Eye (tissue), 1 donor: Measurements from ENCODE around the gene SLC34A1.
"Not testable (repeated sequence)": the region's sequence is repeated elsewhere in the genome, so short reads cannot be mapped to it uniquely, and the experiment has no call there.

Experiments
- DNase-seq: peaks from one replicate; pipeline ENCODE4 v3.0.0-alpha.2; 2015

The SLC34A1 gene

DNA sequence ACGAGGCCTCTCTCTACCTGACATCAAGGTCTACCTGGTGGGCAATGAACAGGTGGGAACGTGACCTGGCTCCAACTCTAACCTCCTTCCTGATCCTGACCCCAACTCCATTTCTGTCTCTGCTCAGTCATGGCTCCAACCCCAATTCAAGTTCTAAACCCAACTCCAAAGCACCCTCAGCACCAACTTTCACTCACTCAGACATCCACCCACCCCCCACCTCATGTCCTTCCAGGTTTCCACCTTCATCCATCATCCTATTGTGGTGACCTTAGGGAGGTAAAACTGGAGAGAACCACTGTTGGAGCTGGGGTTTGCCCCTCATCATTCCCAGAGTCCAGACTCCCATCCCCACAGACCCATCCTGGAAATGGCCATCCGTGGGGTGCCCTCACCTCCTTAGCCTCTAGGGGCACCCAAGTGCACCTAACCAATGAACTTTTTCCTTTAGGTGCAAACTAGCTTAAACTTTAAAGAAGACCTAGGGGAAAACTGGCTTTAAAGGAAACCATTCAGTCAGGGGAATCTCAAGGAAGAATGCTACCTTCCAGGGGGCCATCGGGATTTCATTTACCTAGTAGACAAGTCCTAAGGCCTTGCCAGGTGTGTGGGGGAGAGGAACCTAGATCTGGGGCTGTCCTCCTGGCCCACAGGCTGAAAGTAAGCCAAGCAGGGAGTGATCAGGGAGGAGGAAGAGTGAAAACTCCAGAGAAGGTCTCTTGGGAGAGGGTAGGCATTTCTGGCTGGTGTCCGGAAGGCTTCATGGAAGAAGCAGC lies 15.2 kb upstream of the SLC34A1 start:
- DNase-seq: peak; percentile 32

DNA sequence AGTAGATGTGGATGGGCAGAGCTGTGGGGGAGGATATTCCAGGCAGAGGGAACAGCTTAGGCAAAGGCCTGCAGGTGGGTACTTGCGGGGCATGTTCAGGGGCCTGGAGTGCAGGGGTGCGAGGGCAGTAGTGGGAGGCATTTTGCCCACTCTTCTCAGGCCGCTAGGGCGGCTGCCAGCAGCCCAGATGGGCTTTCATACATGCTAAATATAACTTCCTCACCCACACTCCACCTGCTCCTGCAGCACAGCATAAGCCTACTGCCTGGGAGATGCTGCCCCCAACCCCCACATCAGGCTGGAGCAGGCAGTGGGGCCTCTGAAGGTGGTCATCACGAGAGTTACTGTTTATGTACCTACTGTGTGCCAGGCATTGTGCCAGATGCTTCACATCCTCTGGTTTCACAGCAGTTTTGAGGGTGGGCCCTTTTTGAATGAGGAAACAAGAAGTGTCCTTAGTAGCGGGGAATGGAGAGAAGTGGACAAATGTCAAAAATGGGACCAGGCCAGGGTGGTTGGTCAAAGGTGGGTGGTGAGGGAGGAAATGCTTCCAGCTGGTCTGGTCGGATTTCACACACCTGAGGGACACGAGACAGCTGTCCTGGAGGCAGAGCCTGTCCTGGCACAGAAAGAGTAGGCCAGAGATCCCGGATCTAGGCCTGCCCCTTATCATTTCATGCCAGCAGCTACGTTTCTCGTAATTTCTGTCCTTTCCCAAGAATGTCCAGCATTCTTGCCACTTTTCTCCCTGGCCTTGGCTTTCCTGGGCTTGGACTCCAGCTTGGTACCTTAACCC lies 14.4 kb upstream of the SLC34A1 start:
- DNase-seq: no peak

DNA sequence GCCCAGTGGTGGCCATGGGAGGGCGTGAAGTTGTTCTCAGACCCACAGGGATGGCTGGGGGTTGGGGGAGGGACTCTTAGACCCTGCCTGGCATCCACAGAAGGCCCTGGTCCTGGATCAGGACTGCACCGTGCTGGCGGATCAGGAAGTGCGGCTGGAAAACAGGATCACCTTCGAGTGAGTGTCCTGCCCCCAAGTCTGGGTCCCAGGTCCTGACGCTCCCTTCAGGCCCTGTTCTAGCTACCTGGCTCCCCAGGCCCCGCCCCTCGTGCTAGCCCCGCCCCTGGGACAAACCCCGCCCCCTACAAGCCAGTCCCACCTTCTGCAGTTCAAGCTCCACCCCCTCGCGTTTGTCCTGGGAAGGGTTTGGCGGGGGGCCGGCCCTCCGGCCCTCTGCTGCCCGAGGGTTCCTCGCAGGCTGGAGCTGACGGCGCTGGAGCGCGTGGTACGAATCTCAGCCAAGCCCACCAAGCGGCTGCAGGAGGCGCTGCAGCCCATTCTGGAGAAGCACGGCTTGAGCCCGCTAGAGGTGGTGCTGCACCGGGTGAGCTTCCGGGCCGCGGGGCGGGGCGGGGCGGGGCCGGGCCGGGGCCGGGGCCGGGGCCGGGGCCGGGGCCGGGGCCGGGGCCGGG lies 13.6 kb upstream of the SLC34A1 start:
- peak; percentile 90 for DNase-seq

DNA sequence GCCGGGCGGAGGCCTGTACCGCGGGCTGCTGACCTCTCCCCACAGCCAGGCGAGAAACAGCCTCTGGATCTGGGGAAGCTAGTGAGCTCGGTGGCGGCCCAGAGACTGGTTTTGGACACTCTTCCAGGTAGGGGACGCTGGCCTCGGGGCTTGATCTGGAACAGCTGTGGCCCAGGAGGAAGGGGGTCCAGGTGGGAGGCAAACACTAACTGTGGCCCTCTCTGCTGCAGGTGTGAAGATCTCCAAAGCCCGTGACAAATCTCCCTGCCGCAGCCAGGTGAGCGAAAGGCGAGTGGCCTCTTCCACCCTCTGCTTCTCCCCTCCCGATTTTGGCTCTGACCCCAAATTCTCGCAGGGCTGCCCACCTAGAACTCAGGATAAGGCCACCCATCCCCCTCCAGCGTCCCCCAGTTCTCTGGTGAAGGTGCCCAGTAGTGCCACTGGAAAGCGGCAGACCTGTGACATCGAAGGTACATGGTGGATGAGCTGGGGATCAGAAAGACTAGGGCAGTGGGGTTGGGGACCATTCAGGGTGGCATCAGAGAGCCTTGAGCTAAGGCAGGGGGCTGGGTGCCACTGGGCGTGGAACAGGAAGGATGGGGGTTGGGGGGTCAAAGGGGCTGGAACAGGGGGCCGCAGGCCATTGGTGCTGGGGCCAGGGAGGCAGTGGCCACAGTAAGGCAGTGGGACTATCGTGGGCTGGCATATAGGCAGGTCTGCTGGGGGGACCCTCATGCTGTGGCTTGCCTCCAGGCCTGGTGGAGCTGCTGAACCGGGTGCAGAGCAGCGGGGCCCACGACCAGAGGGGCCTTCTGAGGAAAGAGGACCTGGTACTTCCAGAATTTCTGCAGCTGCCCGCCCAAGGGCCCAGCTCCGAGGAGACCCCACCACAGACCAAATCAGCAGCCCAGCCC lies 12.9 kb upstream of the SLC34A1 start:
- DNase-seq: no peak

DNA sequence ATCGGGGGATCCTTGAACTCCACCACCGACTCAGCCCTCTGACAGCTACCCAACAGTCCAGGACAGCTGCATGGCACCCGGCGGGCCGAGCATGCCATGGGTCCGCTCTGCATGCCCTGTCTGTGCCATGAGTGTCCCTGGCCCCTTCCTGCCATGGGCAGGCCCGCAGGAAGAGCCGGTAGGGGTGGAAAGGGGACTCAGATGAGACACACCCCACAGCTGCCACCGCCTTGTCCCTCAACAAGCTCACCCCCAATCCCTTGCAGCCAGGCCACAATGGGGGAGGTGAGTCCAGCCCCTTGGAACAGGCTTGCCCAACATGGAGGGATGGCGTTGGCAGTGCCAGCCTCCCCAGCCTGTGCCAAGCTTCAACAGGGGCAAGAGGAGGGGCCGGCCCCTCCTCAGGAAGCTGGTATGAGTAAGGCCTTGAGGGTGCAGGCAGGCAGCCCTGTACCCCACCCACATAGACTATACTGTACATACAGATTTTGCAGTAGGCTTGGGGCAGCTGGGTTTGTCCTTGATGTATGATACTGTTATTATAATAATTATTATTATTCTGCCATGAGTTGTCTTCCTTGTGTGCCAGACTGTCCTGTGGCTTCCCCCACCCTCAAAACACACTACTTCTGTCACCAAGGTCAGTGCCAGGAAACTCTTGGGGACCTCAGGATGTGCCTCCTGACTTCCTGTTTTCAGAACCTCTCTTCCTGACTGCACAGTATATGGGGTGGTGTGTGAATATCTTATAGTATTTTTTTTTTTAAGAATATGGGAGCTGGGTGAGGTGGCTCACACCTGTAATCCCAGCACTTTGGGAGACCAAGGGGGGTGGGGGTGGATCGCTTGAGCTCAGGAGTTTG lies 12.0 kb upstream of the SLC34A1 start:
- no peak for DNase-seq

DNA sequence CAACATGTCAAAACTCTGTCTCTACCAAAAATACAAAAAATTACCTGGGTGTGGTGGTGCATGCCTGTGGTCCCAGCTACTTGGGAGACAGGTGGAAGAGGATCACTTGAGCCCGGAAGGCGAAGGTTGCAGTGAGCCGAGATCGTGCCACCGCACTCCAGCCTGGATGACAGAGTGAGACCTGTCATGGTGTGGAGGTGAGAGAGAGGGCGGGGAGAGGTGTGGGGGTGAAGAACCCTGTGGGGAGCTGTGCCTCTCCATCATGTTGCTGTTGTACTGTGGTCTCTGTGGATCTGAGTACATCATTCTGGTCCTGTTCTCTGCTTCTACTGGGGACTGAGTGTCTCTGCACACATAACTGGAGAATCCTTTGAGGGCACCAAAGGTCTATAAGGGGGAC lies 11.3 kb upstream of the SLC34A1 start:
- DNase-seq: no peak

DNA sequence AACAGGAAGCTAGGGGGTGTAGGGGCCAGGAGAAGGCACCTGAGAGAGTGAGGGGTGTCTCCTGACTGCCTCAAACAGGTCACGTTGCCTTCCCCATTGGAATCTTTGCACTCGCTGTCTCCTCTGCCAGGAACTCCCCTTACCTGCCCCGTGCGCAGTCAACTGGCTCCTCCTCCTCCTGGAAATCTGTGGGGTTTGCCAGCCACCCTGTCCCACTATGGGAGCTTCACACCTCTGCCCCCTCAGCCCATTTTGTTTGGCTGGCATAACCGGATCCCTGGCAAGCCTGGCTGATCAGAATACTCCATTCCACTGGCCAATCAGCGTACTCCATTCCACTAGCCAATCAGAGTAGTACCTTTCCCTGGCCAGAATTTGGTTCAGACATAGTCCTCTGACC lies 10.4 kb upstream of the SLC34A1 start:
- no peak for DNase-seq

DNA sequence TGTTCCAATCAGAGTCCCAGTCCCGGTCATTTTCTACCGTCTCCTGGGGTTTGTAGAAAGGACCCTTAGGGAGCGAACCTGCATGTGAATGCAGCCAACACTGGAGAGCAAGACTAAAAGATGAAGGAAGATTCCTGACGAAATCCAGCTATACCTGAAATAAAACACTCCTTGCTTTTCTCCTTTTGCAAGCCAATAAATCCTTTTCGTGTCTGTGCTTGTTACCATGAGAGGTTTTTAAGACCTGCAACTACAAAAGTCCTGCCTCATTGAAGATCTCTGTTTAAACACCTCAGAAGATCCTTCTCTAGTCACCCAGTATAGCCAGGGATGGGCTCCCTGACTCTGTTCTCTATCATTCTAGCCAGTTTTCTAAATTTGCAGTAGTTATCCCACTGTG lies 10.0 kb upstream of the SLC34A1 start:
- DNase-seq: no peak

DNA sequence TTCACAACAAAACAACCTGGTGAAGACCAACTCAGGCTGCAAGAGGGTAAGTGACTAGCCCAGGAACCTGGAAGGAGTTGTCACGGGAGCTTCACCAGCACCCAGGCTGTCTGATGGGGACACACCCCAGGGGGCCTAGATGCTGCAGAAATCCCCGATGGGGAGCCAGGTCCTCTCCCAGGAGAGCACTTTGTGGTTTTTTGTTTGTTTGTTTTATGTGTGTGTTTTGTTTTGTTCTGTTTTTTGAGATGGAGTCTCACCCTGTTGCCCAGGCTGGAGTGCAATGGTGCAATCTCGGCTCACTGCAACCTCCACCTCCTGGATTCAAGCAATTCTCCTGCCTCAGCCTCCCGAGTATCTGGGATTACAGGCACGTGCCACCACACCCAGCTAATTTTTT lies 8.7 kb upstream of the SLC34A1 start:
- DNase-seq: not testable (repeated sequence)

DNA sequence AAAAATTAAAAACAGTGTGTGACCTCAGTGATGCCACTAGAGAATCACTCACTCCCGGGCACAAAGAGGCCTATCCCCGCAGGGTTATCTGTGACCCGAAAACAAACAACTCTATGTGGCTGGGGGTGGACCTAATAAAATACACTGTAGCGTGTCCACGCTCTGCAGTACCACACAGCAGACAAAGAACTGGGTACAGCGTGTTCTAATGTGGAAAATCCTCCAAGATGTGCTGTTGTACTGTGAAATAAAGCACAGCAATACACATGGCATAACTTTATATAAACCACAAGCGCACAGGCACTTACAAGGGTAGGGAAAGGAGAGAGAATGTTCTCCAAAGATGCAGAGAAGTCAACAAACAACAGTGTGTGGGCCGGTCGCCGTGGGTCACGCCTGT lies 8.1 kb upstream of the SLC34A1 start:
- no peak for DNase-seq

DNA sequence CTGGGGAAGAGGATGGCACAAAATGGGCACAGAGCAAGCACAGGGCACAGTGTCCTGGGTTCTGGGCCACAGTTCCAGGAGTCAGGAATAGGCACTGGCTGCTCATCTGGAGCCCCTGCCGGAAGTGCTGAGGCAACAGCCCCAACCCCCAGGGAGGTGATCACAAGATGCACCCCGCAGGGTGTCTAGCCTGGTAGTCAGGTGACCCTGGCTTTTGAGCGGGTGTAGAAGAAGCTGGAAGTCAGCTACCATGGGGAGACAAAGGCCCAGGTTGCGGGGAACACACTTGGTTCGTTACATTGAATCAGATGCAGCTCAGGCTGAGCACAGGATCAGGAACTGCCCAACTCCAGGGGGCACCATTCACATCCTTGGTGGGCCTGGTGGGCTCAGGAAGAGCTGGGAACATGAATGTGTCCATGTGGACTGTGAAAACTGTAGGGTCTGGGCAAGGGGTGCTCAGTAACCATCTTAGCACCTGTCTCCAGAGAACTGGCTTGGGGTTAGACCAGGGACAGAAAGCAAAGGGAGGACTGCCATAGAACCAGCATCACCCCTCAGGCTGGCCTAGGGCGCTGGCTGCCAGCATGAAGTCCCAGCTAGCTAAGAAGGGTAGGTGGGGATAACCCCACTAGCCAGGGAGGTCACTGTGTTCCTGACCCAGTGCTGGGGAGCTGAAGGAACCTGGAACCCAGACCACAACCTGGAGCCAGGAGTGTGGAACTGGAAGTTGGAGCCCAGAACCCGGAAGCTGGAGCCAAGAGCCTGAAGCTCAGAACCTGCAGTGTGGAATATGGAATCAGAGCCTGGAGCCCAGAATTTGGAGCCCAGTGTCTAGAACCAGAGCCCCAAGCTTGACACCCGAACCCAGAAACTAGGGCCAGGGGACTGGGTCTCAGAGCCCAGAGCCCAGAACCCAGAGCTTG lies 6.1 kb upstream of the SLC34A1 start:
- DNase-seq: no peak

DNA sequence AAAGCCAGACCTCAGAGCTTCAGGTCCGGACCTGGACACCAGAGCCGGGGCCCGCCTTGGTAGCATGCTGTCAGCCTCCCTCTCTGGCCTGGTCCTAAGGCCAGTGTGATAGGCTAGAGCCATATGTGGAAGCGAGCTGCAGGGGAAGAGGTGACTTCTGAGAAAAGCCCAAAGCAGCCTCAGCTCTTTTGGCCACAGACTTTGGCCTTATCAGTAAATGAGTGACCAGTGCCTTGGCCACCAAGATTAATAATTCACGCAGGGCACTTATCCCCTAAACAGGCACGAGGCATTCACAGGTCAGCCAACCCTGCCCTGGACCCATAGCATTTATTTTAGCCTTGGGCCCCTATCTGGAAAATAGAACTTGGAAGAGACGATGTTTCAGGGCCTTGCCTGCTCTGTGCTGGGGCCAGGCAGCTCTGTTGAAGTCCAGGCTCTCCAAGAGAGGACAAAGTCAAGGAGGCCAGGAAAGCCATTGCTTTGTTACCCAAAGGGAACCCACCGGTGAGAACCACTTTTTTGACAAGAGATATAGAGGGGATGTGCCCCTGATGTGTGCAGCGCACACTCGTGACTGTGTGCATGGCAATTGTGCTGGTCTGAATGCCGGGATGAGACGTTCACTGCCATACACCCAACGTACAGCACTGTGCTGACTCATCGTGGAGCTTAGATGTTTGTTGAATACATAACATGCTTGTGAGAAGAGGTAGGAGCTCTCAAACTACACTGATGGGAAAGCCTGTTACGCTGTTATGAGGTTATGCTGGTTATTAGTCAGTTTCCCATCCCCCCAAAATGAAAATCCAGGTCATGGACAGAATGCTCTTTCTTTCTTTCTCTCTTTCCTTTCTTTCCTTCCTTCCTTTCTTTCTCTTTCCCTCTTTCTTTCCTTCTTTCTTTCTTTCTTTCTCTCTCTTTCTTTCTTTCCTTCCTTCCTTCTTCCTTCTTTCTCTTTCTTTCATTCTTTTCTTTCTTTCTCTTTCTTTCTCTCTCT lies 5.0 kb upstream of the SLC34A1 start:
- no peak for DNase-seq

DNA sequence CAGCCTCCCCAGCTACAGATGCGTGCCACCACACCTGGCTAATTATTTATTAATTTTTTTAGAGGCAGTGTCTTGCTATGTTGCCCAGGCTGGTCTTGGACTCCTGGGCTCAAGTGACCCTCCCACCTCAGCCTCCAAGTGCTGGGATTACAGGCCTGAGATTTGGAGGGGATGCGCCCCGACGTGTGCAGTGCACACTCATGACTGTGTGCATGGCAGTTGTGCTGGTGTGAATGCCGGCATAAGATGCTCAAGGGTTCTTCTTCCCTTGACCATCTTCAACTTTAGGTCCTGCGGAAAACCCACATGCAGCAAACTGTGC lies 3.5 kb upstream of the SLC34A1 start:
- no peak for DNase-seq

DNA sequence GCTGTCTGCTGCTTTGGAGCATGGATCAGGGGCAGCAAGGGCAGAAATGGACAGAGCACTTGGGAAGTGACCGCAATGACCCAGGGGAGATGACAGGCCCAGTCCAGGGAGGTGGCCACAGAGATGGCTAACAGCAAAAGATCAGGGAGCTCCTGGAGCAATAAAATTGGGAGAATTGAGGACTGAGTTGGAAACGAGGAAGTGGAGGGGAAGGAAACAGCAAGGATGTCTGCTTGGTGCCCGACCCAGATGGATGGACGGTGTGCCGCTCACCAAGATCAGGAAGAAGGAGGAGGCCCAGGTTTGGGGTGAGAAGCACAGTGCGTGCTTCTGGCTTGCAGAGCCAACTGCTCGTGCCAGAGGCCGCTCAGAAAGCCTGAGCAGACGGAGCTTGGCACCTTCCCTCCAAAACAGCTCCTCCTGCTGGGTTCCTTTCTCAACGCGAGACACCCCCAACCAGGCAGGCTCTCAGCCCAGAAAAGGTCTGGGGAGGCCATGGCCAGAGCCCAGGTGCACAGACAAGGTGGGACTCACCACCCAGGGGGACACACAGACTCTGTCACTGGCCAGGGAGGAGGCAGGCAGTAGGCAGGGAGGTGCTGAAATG lies 1.7 kb upstream of the SLC34A1 start:
- peak; percentile 33 for DNase-seq

DNA sequence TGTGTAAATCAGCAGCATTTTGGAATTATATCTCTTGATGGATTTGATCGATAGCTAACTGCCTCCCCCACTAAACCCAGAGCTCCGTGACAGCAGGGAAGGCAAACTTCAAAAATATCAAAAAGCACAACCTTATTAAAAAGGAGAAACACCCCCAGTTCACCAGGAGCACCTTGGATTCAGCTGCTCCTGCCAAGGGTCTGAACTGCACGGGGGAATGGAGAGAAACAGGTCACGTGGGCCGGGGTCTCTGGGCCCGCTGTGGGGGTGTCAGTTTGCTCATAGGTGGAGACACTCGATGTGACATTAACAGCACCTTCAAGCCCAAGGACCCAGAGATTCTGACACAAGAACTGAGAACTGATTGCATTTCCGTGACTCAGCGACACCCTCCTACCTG lies 1.1 kb upstream of the SLC34A1 start:
- DNase-seq: no peak

DNA sequence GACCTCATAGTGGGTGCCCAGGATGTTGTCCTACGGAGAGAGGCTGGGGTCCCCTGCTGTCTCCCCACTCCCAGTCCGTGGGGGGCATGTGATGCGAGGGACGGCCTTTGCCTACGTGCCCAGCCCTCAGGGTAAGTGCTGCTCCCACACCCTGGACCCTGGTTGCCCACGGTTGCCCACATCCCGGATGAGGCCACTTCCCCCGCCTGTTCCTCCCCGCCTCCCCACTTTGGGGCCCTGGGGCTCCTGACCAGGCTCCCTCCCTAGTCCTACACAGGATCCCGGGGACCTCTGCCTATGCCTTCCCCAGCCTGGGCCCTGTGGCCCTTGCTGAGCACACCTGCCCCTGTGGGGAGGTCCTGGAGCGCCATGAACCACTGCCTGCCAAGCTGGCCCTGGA lies 1.5 kb downstream of the SLC34A1 start:
- no peak for DNase-seq

DNA sequence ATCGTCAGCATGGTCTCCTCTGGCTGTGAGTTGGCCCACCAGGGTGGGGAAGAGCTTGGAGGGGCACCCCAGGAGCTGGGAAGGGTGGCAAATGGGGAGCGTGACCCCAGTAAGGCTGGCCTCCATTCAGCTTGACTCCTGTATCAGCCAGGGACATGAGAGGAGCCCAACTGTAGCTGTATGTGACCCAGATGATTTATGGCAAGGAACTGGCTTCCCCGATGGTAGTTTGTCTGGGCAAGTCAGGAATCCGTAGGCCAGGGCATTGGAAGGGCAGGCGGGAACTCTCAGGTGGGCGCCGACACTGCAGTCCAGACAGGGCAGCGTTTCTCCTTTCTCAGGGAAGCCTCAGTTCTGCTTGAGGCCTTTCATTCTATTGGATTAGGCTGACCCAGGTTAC lies 2.3 kb downstream of the SLC34A1 start:
- no peak for DNase-seq

DNA sequence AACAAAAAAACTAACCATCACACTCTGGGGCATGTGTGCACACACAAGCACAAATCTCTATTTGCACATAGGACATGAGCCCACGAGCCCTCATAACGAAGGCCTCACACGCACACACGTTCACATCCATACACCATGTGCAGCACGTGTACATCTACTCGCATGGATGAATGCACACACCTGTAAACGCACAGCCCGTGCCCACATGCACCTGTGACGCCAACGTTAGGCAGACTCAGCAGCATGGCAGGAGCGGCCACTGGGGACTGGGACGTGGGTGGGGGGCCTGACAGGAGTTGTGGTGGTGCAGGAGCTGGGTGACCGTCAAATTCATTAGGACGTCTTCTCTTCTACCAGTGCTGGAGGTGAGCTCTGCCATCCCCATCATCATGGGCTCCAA lies 3.2 kb downstream of the SLC34A1 start:
- no peak for DNase-seq

DNA sequence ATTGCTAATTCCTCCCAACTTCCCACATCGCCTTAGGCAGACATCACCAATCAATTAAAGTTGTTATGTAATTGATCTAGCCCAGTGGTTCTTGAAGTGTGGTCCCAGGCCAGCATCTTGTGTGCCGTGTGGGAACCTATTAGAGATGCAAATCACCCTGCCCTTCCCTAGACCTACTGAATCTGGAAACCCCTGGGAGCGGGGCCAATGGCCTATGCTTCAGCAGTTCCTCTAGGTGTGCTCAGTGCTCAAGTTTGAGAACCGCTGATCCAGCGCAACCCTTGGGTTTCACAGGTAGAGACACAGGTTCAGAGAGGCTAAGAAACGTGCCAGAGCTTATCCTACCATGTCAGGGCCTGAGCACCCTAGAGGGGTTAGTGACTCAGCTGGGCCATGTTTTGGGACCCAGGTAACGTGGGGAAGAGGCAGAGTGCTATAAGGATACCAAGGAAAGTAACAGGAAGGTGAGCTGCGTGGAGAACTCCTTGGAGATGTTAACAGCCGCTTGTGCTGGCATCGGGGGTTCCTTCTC lies 4.4 kb downstream of the SLC34A1 start:
- no peak for DNase-seq
